OCI-LY3 (cell line): ENCODE results near the gene ARID4A.

Experiments used
- CTCF ChIP-seq: fragments of 200-600, 300-600 bp; sonication (generic); IDR thresholded peaks from 2 replicates; pipeline ENCODE4 v1.5.1; 2014; ENCODE audit warnings: antibody characterized with exemption, low read length, low read depth
- EZH2phosphoT487 ChIP-seq: fragments of 200-600 bp; shearing (Covaris generic); IDR thresholded peaks from 2 replicates; pipeline ENCODE4 v1.6.1; 2018; ENCODE audit warnings: antibody characterized with exemption, mixed run types, low read depth

GRCh38 chr14:58275527-58276190 lies 22.7 kb upstream of the ARID4A start:
- no peak for TF ChIP-seq CTCF
- TF ChIP-seq EZH2phosphoT487, result no peak
